AG09309 (cell line): ENCODE measurements around the gene CTNND2.

Experiments used
- DNase-seq: peaks from one replicate; pipeline ENCODE4 v3.0.0-alpha.2; 2010; ENCODE audit warnings: low read depth
- H3K4me3 ChIP-seq: 2 replicates; pipeline ENCODE4 v1.5.1; 2011; ENCODE audit warnings: mild to moderate bottlenecking, low read depth, low read length, moderate library complexity; ENCODE audit not compliant: control insufficient read depth
- TF ChIP-seq, protein P1 (sequence below): IDR thresholded peaks from 2 replicates; pipeline ENCODE4 v1.5.1; 2011; ENCODE audit warnings: mild to moderate bottlenecking, low read depth, low read length, inconsistent platforms; ENCODE audit not compliant: insufficient read depth, control insufficient read depth; ENCODE audit errors: missing control alignments

CTNND2 gene

DNA sequence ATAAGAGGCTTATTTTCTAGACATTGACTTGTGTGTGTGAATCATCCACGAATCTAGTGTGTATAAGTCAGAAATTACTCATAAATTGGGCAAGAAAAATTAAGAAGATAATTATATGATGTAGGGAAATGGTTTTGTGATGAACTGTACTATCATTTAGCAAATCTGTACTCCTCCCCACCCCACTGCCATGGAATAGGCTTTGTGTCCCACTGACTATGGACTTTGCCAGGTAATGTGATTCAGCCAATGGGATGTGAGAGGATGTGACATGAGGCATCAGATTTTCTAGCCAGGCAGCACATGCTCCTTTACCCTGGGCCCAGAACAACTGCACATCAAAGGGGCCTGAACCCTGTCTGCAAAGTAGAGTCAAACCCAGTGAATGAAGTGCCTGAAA is 406.6 kb downstream of the CTNND2 start:
- TF ChIP-seq, protein P1, sequence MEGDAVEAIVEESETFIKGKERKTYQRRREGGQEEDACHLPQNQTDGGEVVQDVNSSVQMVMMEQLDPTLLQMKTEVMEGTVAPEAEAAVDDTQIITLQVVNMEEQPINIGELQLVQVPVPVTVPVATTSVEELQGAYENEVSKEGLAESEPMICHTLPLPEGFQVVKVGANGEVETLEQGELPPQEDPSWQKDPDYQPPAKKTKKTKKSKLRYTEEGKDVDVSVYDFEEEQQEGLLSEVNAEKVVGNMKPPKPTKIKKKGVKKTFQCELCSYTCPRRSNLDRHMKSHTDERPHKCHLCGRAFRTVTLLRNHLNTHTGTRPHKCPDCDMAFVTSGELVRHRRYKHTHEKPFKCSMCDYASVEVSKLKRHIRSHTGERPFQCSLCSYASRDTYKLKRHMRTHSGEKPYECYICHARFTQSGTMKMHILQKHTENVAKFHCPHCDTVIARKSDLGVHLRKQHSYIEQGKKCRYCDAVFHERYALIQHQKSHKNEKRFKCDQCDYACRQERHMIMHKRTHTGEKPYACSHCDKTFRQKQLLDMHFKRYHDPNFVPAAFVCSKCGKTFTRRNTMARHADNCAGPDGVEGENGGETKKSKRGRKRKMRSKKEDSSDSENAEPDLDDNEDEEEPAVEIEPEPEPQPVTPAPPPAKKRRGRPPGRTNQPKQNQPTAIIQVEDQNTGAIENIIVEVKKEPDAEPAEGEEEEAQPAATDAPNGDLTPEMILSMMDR = no peak
- H3K4me3 ChIP-seq = no peak overlapping the region
- no peak for DNase-seq

DNA sequence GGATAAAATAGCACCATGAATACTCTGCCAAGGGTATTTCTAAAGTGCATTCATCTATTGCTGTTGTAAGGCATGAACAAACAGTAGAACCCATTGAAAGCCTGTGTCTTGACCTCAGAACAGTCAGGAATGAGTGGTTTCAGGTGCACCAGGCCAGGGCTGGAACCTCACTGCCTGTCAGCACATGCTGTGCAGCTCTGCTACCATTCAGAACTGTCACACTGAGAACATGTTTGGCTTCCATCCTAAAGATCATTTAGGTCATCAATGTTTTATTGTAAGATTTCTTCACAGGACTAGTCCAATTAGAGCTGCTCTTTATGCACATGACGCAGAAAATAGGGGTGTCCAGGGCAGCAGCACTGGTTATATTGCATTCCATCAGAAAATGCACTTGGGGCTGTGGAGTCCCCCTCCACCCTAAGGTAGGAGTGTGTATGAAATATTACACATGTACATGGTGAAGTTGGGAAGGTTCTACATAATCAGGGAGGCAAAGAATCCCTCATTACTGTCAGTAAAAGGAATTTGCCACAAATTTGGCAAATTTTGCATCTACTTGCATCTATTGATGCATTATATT is 408.0 kb downstream of the CTNND2 start:
- no peak for DNase-seq
- H3K4me3 ChIP-seq = no peak overlapping the region
- TF ChIP-seq, protein P1 = no peak

DNA sequence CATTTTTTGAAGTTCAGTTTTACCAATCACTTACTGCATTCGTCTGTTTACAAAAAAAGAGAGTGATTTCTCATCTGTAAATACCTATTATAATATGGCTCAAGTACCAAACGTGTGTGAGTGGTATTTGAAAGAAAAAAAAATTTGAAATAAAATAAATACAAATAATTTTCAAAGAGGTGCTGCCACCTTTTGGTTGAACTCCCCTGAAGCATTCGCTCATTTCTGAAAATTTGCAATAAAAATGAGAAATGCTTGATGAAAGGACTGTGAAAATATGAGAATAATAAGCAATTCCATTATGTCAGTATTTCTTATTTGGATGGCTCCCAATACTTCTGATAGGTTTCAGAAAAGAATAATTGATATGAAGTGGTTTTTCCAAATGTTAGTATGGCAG is 409.9 kb downstream of the CTNND2 start:
- no peak for DNase-seq
- TF ChIP-seq, protein P1 = no peak
- no peak overlapping the region for H3K4me3 ChIP-seq

DNA sequence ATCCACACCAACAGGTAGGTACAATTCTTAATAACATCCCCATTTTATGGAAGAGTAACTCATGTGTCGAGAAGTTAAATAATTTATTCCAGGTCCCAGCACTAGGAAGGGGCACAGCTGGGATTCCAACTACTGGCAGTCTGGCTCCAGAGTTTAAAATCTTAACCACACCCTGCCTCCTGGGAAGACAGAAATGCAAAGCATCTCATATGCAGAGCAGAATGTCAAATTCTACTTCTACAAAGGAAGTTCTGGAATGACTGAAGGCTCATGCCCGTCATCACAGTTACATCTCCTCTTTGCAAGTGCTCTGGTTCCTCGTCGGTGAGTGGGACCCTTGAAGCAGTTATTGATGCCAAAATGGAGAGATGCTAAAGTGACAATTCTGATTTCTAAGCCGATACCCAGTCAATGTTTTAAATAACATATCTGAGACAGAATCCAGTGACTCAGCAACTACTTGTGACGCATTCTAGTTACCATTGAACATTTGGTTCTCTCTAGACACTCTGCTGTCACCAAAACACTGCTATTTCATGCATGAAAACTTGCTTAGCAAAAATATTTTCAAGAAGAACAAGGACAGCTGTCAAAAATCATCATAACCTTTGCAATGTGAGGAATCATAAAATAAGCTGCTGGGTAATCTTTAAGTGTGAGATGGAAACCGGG is 412.7 kb downstream of the CTNND2 start:
- no peak for DNase-seq
- H3K4me3 ChIP-seq = no peak overlapping the region
- TF ChIP-seq, protein P1 = no peak

DNA sequence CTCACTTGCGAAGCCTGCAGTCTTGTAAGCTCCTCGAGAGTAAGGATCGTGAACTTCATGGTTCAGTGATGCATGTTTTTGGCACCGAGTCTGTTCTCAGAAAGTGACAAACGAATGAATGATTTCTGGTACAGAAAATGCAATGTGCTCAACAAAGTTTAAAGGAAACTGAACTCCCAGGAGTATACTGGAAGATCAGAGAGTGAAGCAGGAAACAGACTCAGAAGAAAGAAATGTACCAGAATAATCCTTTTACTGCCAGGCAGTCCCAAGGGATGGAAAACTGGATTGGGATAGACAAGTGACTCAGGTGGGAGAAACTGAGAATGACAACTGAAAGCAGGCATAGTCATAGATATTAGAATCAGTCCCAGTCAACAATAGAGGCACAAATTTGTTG is 420.6 kb downstream of the CTNND2 start:
- H3K4me3 ChIP-seq = no peak overlapping the region
- TF ChIP-seq, protein P1 = no peak
- no peak for DNase-seq

DNA sequence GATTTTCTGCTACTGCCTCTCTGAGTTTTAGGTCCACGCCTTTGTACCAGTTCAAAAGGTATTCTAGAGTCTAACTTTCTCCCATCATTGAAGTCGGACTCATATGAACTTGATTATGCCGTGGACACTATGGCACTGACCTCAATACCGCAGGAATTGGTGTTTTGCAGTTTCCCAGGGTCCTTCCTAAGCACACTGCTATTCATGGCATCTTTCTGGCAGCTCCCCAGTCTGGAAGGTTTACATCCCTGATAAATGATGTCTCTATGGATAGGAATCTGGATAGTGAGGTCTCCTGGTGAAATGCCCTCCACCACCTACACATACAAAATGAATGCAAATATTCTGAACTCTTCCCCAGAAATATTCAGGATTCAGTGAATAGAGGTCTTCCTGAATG is 422.2 kb downstream of the CTNND2 start:
- H3K4me3 ChIP-seq = no peak overlapping the region

More for the DNA sequence above, 422.2 kb downstream of the CTNND2 start:
- TF ChIP-seq, protein P1 = no peak
- no peak for DNase-seq
